ENCODE measurements around the gene PLOD3.

GRCh38 chr7:101233907-101234547 lies 16.6 kb upstream of the PLOD3 start:
- TF ChIP-seq CTCF (IDR thresholded peaks at IDR 0.05 in 8 of 11, conservative IDR thresholded peaks at IDR 0.05 in 3 of 11) (no peak), POLR2AphosphoS5 (IDR thresholded peaks at IDR 0.05) (peak in 1 of 3 donors; percentile 51), POLR2A (IDR thresholded peaks at IDR 0.05) (no peak)
